Muscle of back (tissue), 13 donors: Measurements from ENCODE around the gene GHSR. TPM values are rescaled to one million over a fixed set of nuclear protein-coding genes. Genes with fewer than 3 reads are reported as not detected.
A peak's percentile ranks its signal among the peaks of the same experiment; 100 is the strongest.

Source experiments
- DNase-seq, 3 donors: peaks; one replicate each; pipeline versions ENCODE4 v3.0.0 to v3.0.0-alpha.2; 2013
- long read RNA-seq, 9 donors: transcript quantifications; one replicate each; lab custom pipeline, GENCODE V29; 2026
- polyA plus RNA-seq, 10 donors: library from polyadenylated mRNA; unstranded; fragments of 120-200 nt; gene quantifications; one replicate each; pipeline ENCODE4 v1.2.1, GENCODE V29; 2013; ENCODE audit not compliant: insufficient read length in 10 of 10

Gene GHSR
- polyA plus RNA-seq, result not detected
- long read RNA-seq, donor 1, result 0 reads
- long read RNA-seq, donor 2, result 0 reads
- long read RNA-seq, donor 3, result 0 reads
- long read RNA-seq, donor 4, result 0 reads
- long read RNA-seq, donor 5, result 0 reads
- long read RNA-seq, donor 6, result 0 reads
- long read RNA-seq, donor 7, result 0 reads
- long read RNA-seq, donor 8, result 0 reads
- long read RNA-seq, donor 9, result 0 reads

- DNase-seq, result peak in 1 of 3 donors; percentile 1
These were observed at the start of gene GHSR for GRCh38 chr3:172447611-172448579. Gene GHSR, minus strand, starts transcription at chr3:172448456. Its CDS starts 43 bp downstream, at chr3:172448413.

GRCh38 chr3:172490198-172490669, 42.0 kb upstream of the GHSR start:
- peak; percentile 41 to 82 (median 76) for DNase-seq

DNA sequence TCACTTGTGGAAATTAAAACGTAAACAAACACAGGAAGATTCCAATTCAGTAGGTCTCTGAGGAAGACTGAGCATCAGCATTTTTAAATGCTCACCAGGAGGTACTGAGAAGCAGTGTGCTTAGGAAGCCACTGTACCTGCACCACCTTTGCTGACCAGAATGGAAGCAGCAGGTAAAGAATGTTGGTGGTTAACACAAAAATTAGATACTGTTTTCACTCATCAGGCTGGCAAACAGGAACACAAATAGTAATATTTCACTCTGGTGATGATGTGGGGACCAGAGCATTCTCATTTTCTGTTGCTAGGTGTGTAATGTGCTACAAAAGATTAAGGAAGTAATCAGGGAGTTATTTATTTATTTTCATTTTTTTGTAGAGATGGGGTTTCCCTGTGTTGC, 29.9 kb upstream of the GHSR start:
- DNase-seq, result no peak

- DNase-seq, result peak in 1 of 3 donors; percentile 5
These were observed 28.1 kb upstream of the GHSR start for GRCh38 chr3:172476347-172476746.

- DNase-seq, result no peak
These were observed 27.4 kb upstream of the GHSR start for GRCh38 chr3:172475703-172476102.

- DNase-seq, result no peak
These were observed 23.6 kb upstream of the GHSR start for GRCh38 chr3:172471903-172472302.

- DNase-seq, result no peak
These were observed 22.3 kb upstream of the GHSR start for GRCh38 chr3:172470588-172470987.

DNA sequence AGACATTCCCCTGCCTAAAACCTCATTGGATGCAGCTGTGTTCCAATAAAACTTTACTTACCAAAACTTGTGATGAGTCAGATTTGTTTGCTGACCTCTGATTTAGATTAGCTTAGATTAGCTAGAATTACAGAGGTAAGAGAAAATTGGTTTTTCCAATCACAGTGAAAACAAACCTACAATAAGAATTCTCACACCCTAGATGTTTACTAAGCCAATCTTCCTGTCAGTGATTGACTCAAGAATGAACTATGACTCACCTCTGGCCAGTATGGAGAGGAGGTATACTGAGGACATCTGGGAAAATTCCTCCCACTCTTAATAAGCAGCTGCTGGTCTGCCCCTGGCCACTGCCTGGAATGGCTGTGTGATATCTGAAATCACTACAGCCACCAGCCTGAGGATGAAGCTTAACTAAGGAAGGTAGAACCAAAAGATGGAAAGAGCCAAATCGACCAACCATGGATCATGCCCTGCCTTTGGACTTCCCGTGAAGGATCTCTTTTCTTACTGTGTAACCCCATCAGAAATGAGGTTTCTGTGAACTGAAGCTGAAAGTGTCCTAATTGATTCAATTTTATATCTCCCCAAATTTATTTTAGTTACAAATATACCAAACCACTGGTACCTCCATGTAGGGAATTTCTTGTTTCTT, 19.0 kb upstream of the GHSR start:
- DNase-seq, result no peak

GRCh38 chr3:172466553-172467130, 18.4 kb upstream of the GHSR start:
- no peak for DNase-seq

GRCh38 chr3:172465281-172465680, 17.0 kb upstream of the GHSR start:
- DNase-seq, result no peak

DNA sequence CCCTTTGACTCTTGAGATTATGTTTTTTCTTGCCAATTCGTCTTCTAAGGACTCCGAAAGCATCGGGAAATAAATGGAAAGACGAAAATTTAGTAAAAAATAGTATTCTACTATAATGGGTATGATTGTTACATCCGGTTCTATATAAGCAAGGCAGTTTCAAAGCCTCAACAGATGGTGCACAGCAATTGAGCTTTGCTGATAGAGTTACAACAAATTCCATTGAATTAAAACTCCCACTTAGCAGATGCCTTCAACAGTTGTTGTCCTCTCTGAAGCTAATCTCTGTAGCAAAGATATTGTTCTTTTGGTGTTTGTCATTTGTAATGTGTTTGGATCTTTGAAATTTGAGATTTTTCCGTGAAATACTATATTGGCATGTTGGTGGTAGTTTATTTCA, 16.1 kb upstream of the GHSR start:
- no peak for DNase-seq

DNA sequence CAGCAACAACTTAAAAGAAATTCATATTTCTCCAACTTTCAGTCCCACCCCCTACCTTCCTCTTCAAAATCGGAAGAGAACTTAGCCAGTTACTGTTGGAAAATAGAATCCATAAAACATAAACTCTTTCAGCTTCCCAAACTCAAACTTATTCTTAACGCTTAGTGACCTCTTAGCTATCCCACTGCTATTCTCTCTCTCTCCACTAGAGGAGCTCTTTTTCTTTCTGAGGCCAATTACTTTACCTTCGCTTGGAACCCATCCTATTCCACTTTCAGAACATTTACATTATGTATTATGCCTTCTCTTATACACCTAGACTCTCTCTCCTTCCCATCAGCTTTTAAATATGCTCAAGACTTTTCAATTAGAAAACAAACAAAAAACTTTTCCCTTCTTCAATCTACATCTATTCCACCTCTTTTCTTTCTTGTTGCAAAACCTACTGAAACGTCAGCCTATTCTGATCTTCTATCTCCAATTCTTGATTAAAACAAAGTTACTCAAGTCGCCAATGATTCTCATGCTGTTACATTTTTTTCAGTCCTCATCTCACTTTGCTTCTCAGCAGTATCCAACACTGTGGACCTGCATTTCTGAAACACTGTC, 13.4 kb upstream of the GHSR start:
- peak in 1 of 3 donors; percentile 17 for DNase-seq

DNA sequence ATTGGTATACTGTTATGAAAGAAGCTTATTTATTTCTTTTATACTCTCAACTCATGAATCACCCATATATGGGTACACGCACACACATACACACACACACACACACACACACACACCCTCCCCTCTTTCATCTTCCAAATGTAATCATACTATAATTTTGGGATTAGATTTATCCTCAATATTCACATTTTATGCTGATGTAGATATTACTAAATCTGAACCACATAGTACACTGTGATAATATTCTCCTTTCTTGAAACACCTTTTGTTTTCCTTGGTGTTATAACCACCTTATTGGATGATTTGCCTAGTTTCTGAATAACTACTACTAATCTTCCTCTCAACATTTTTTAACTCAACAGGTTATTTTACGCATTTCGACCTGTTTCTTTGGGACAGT, 8.1 kb upstream of the GHSR start:
- DNase-seq, result no peak

- DNase-seq, result no peak
These were observed 5.9 kb upstream of the GHSR start for GRCh38 chr3:172454180-172454579.

- peak; percentile 13 to 76 (median 40) for DNase-seq
These were observed 1.4 kb upstream of the GHSR start for GRCh38 chr3:172449466-172450149.

- peak in 1 of 3 donors; percentile 4 for DNase-seq
These were observed 607 bp upstream of the GHSR start for GRCh38 chr3:172448661-172449465.

GRCh38 chr3:172446198-172446597, 2.1 kb downstream of the GHSR start:
- no peak for DNase-seq

DNA sequence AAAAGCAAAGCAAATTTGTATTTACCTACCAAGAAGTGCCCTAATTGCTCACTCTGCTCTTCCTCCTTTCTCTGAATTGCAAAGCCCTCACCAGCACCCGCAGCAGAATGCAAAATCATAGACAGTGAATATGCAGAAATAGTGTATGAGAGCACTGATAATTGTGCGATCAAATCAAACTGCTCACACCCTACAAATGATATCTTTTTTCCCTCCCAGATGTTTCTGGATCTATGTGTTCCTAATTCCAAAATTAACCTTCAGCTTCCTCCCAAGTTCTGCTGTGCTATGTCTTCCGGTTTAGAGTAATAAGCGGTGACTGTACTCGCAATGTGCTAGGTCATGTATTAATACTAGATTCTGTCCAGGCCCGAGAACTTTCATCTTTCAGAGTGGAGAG, 3.4 kb downstream of the GHSR start:
- no peak for DNase-seq

DNA sequence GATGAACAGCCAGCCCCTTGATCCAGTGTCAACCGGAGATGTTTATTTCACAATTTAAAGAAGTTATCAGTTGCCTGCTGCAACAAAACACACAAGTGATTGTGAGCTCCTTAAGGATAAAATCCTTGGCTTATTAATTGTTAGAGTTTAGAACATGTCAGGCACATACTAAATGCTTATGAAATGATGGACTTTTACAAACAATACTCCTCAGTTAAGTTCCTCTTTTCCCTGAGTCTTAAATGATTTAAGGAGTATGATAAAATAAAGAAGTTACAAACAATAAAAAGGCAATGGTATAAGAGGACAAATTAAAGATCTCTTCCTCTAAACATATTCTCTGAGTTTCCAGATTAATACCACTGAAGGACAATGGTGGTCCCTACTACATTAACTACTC, 5.7 kb downstream of the GHSR start:
- no peak for DNase-seq

GRCh38 chr3:172441581-172441980, 6.7 kb downstream of the GHSR start:
- DNase-seq, result no peak
